ENCODE measurements around the gene MAP4. TPM values are rescaled to one million over a fixed set of nuclear protein-coding genes. Genes with fewer than 3 reads are reported as not detected.

MAP4 gene
- total and polyA plus RNA-seq, 2 of the 13 experiments (the other 11 are each of a cell fraction or from before 2014, with no cell fraction given): 33.1 to 38.7 TPM

GRCh38 chr3:47824541-47825473, 191.4 kb downstream of the MAP4 start (continued):
- TF ChIP-seq SRSF4 (IDR thresholded peaks at IDR 0.05; ENCODE audit: low read depth, low read length, poor library complexity, severe bottlenecking) (no peak), ZSCAN9 (CRISPR knock-in tag; IDR thresholded peaks at IDR 0.05; ENCODE audit: borderline replicate concordance) (no peak), KLF13 (CRISPR knock-in tag; IDR thresholded peaks at IDR 0.05) (no peak), ZNF850 (CRISPR knock-in tag; conservative IDR thresholded peaks at IDR 0.05) (no peak), ZNF670 (CRISPR knock-in tag; IDR thresholded peaks at IDR 0.05; ENCODE audit: borderline replicate concordance) (no peak), POLR2AphosphoS2 (IDR thresholded peaks at IDR 0.05; ENCODE audit: low read depth, low read length) (no peak), ZXDC (CRISPR knock-in tag; IDR thresholded peaks at IDR 0.05) (0 out of 2 replicates have a peak, but pooled peaks have one; percentile 56), PITX1 (CRISPR knock-in tag; IDR thresholded peaks at IDR 0.05) (no peak), AHDC1 (CRISPR knock-in tag; IDR thresholded peaks at IDR 0.05; ENCODE audit: borderline replicate concordance) (no peak), ZFP82 (CRISPR knock-in tag; IDR thresholded peaks at IDR 0.05; ENCODE audit: borderline replicate concordance) (peak; percentile 85), CREBL2 (CRISPR knock-in tag; IDR thresholded peaks at IDR 0.05; ENCODE audit: borderline replicate concordance) (0 out of 2 replicates have a peak, but pooled peaks have one; percentile 53), ZHX2 (IDR thresholded peaks at IDR 0.05; ENCODE audit: low read depth) (no peak), ZHX2 (CRISPR knock-in tag; IDR thresholded peaks at IDR 0.05; ENCODE audit: borderline replicate concordance) (peak; percentile 64; the same call in 1 of the 2 replicates)
